Activated CD4-positive, alpha-beta T cell treated with anti-CD3 and anti-CD28 coated beads, Interleukin-2, Interleukin-6, amounts not matched to agents 100 ng/mL and 50 ng/mL, durations not matched to agents 16 hours and 8 hours (primary cell): ENCODE measurements around the gene APLP2.
"Not testable (repeated sequence)": the region's sequence is repeated elsewhere in the genome, so short reads cannot be mapped to it uniquely, and the experiment has no call there.

Source experiments
- DNase-seq: peaks from one replicate; pipeline ENCODE4 v3.0.0-alpha.2; 2020

The APLP2 gene

DNA sequence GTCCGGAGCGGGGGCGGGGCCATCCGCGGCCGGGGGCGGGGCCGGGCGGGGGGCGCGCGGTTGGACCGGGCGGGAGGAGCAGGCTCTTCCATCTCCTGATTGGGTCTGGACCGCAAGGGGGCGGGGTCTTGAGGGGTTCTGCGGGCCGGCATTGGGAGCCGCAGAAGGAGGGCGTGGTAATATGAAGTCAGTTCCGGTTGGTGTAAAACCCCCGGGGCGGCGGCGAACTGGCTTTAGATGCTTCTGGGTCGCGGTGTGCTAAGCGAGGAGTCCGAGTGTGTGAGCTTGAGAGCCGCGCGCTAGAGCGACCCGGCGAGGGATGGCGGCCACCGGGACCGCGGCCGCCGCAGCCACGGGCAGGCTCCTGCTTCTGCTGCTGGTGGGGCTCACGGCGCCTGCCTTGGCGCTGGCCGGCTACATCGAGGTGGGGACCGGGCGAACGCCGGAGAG lies at the start of gene APLP2:
TSS of gene APLP2 (plus strand) at position 236 of the 450 bp plus-strand sequence. CDS start at position 320, 84 bp downstream.
- DNase-seq: peak; percentile 98

GRCh38 chr11:130020323-130020722 lies 49.4 kb upstream of the APLP2 start:
- no peak for DNase-seq

- not testable (repeated sequence) for DNase-seq
Observed at GRCh38 chr11:130021606-130022005, 48.1 kb upstream of the APLP2 start.

- DNase-seq: no peak
Observed at GRCh38 chr11:130022799-130023198, 46.9 kb upstream of the APLP2 start.

DNA sequence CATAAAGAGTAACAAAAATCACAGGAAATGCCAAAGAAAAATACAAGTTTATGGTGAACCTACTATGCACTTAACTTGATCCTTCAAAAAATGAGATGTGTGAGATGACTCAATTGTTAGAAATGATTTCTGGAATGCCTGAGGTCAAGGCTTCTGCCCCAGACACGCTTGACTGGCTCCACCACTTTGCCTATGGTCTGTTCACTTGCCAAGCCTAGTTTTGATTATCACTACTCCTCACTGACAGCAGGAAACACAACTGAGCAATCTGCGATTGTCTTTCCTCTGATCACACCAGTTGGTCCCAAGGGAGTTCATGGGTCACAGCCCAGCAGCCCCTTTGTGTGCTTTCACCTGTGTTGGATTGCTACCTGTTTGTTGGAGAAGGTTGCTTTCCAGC lies 46.5 kb upstream of the APLP2 start:
- no peak for DNase-seq

DNA sequence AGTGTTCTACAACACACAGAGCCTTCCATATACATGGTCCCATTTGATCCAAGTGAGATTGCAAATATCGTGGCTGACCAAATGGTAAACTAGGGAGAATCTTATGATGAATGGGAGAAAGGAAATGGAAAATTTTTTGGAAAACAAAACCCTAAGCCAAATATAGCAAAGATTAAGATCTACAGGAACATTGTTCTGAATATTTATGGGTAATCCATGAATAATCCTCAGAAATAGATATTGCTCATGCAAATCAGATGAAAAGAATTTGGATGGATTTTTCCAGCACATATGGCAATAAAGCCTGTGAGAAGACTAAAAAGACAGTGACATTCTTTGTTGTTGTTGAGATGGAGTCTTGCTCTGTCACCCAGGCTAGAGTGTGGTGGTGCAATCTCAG lies 45.3 kb upstream of the APLP2 start:
- DNase-seq: no peak

DNA sequence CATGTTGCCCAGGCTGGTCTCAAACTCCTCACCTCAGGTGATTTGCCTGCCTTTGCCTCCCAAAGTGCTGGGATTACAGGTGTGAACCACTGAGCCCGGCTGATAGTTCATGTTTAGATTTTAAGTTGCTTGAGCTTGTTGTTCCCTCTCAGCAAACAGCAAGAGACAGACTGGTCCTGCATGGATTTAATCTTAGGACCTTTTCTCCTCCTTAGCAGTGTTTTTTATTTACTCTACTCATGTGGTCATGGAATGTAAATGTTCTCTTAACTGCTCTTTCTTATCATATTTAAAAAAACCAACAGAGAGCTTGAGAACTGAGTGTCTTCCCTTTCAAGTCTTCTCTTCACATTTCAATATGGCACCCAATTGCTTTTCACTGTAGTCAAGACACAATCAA lies 44.3 kb upstream of the APLP2 start:
- DNase-seq: no peak

DNA sequence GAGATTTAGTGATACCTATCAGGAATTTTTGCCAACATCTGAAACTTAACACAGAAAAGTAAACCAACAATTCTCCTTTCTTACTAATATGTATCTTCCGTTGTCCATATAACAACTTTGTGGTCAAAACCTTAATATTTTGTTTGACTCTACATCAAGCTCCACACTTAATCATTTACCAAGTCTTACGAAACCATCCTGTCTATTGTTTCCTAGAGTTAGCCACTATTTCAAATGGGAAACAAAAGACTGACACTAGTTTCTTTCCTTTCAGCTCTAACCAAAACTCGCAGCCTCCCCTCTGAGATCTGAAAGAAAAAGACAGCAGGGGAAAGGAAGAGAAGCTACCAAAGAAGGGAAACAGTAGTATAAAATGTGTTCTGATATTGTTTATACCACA lies 40.6 kb upstream of the APLP2 start:
- DNase-seq: no peak

DNA sequence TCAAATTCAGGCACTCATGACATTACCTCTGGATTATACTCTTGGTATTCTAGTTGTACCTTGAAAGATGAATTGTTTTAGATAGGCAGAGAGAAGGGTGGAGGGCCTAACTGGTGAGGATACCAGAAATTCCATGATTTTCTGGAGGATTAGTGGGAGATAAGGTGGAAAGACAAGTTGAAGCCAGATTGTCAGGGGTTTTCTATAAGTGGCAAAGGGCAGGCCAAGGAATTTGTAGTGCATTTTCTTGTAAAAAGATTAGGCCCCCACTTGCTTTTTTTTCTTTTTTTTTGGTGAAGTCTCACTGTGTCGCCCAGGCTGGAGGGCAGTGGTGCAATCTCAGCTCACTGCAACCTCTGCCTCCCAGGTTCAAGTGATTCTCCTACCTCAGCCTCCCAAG lies 38.6 kb upstream of the APLP2 start:
- DNase-seq: no peak

- no peak for DNase-seq
Observed at GRCh38 chr11:130031945-130032344, 37.7 kb upstream of the APLP2 start.

GRCh38 chr11:130032931-130033330 lies 36.8 kb upstream of the APLP2 start:
- no peak for DNase-seq

GRCh38 chr11:130034236-130034635 lies 35.5 kb upstream of the APLP2 start:
- no peak for DNase-seq

DNA sequence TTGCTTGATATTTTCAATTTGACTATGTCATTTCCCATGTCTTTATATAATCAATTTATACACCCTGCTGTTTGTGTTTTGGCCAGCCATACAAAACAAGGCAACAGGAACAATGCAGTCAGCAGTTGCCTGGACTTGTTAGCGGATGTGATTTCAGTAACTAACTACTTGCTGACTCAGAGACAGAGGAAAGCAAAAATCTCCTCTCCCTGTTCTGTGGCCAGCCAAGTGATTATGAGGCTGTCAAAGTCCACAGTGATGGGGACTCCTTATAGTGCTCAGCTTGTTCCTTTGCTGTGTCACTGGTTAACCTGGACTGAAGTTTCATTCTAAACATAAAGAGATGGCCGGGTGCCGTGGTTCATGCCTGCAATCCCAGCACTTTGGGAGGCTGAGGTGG lies 32.6 kb upstream of the APLP2 start:
- no peak for DNase-seq

DNA sequence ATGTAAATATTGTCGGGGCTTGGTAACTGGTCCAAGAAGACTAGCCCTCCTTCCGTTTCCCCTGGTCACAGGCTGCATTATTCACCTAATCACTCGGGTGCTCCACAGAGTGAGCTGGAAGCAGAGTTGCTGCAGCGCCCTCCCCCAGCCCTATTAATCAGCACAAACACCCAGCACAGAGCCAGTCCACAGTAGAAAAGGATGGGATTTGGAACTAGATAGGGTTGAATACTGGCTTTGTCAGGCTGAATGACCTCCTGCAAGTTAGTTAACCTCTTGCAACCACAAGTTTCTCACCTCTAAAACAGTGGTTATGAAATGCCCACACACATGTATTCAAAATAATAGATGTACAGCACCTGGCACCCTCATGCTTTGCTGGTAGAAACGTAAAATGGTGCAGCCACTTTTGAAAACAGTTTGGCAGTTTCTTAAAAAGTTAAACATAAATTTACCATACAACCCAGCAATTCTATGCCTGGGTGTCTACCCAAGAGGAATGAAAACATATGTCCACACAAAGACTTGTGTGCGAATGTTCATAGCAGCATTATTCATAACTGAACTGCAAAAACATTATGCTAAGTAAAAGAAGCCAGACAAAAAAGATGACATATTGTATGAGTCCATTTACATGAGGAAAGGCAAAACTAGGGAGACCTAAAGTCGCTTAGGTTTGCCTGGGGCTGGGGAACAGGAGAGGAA lies 31.7 kb upstream of the APLP2 start:
- DNase-seq: no peak

DNA sequence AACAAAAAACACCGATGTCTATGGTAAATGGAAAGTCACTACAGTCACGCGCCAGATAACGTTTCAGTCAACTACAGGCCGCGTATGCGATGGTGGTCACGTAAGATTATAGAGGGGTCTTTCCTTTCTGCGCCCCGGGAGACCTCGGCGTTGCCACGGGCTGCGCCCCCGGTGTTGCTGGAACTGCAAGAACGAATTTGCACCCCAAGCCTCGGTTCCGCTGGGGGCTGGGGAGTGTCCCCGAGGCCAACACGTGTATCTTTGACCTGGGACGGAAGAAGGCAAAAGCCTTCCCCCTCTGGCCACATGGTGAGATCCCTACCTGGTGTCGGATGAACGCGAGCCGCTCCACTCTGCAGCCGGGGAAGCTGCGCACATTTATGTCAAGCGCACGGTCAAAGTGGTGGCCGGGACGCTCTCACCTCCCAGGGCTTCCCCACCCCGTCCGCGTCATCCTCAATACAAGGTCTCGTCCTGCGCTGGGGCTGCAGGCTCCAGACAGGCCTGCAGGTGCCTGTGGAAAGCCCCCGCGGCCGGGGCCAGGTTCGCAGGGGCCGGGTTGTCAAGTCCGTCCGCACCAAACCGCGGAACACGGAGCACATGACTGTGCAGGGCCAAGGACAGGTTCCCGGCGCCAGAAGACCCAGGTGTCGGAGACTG lies 29.3 kb upstream of the APLP2 start:
- no peak for DNase-seq

DNA sequence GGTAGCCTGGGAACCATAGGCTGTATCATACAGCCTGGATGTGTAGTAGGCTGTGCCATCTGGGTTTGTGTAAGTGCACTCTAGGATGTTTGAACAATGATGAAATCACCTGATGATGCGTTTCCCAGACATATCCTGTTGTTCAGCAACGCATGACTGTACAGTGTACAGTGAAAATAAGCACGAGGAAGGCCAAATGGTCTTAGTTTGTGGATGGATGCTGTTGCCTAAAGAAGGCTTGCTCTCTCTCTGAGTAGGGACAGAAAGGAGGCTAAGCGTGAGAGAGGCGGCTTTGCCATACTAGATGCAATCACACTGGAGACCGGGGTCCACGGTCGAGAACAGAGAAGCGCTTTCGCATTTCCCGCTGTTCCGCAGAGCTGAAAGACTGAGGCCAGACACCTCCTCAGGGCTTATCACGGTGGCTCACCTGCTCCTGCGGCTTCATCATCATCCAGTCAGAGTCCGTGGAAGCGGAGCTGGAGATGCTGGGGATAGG lies 27.6 kb upstream of the APLP2 start:
- no peak for DNase-seq

GRCh38 chr11:130043575-130043974 lies 26.1 kb upstream of the APLP2 start:
- no peak for DNase-seq

GRCh38 chr11:130047141-130047540 lies 22.6 kb upstream of the APLP2 start:
- DNase-seq: no peak

GRCh38 chr11:130049328-130049771 lies 20.3 kb upstream of the APLP2 start:
- no peak for DNase-seq

DNA sequence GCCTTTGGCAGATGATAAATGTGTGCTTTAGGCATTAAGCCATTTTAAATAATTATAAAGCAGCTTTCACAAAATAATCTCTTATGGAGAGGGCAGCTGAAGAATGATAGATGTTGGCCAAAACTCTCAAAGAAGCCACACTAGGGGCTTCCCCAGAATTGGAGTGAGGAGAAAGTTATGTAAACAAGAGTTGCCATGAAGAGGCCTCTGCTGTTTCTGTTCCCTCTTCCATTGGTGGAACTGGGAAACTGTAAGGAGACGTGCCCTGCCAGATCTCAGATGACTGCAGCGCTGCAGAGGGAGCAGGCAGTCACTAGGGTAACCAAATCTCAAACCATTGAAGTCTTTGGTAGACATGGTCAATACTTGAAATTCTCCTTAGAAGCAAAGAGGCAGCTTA lies 19.4 kb upstream of the APLP2 start:
- DNase-seq: no peak

DNA sequence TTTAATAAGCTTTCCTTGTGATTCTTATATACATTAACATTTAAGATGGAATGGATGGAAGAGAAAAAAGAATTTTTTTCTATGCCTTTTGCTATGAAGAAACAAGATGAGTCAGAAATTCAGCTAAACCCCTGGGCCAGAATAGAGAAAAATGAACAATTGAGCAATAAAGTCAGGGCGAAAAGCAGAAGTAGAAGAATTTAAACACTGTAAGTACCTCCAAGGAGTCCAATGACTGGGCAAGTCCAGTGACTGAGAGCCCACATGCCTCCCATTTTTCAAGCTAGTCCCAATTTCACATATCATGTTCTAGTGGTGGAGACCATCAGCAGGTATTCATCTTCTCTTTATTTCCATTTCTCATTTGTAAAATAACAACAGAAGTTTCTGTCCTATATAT lies 18.6 kb upstream of the APLP2 start:
- DNase-seq: no peak

- DNase-seq: no peak
Observed at GRCh38 chr11:130052567-130052966, 17.1 kb upstream of the APLP2 start.

DNA sequence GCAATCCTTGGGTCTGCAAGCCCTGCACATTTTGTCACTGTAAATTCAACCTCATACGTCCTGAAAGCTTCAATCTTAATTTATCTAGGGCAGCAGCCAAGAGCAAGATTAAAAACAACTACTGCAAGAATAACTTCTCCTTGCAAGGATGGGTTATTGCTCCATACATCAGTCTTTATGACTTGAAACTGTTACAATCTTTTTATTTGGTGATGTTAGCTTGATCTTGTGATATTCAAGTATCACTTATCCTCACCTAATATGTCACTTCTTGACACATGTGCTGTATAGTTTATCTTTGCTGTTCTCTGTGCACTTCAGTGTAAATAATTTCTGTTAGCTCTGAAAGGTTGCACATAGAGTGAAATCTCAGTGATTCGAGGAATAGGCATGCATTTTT lies 14.7 kb upstream of the APLP2 start:
- no peak for DNase-seq

DNA sequence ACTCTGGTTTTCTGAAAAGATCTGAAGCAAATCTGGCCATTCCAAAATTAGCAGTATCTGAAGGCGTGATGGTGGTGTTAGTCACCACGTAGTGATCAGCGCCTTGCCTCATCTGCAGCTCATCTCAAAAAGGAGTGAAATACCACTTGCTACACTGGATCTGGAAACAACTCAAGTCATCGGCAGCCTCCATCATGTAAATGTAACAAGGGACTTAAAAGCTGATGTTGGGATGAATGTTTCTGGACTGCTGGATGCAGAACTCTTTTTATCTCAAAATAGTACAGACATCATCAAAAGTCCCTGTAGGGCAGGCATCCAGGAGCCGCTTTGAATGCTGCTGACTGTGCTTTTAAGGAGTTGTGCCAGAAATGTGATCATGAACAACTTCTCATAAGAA lies 14.1 kb upstream of the APLP2 start:
- DNase-seq: no peak

GRCh38 chr11:130061017-130061416 lies 8.7 kb upstream of the APLP2 start:
- DNase-seq: no peak
